K562 (cell line): Measurements from ENCODE around the gene MED20. TPM values are rescaled to one million over a fixed set of nuclear protein-coding genes. Genes with fewer than 3 reads are reported as not detected.
A peak's percentile ranks its signal among the peaks of the same experiment; 100 is the strongest.

Source experiments
- ARID1B ChIP-seq: fragments of 450-650 bp; IDR thresholded peaks from 2 replicates; pipeline ENCODE4 v1.6.1; 2016; ENCODE audit warnings: antibody characterized with exemption, mild to moderate bottlenecking, inconsistent platforms
- CBFA2T2 ChIP-seq: fragments of 450-650 bp; conservative IDR thresholded peaks from 2 replicates; pipeline ENCODE4 v1.6.1; 2017; ENCODE audit warnings: mild to moderate bottlenecking
- CBFA2T3 ChIP-seq: fragments of 450-650 bp; IDR thresholded peaks from 2 replicates; pipeline ENCODE4 v1.6.1; 2017
- CREB5 ChIP-seq: fragments of 250-450 bp; sonication (Bioruptor Pico); IDR thresholded peaks from 2 replicates; pipeline ENCODE4 v1.5.0; 2020; ENCODE audit warnings: mild to moderate bottlenecking
- CREM ChIP-seq: IDR thresholded peaks from 2 replicates; pipeline ENCODE4 v1.6.1; 2014; ENCODE audit warnings: antibody characterized with exemption, low read depth
- CXXC5 ChIP-seq: fragments of 250-450 bp; sonication (Bioruptor Pico); IDR thresholded peaks from 2 replicates; pipeline ENCODE4 v1.8.0; 2022; ENCODE audit warnings: inconsistent platforms, mild to moderate bottlenecking, moderate library complexity
- FOXJ2 ChIP-seq: fragments of 200-800 bp; sonication (Bioruptor generic); IDR thresholded peaks from 2 replicates; pipeline ENCODE4 v1.6.1; 2016; ENCODE audit warnings: missing genetic modification characterization, missing compliant biosample characterization
- GABPB1 ChIP-seq: sonication (generic); formaldehyde crosslinking; IDR thresholded peaks from 2 replicates; pipeline ENCODE4 v1.8.0; 2022; ENCODE audit warnings: mild to moderate bottlenecking, missing genetic modification reagents
- GATAD2A ChIP-seq: fragments of 450-650 bp; IDR thresholded peaks from 2 replicates; pipeline ENCODE4 v1.6.1; 2017
- HNRNPL ChIP-seq: fragments of 200-400 bp; formaldehyde crosslinking; IDR thresholded peaks from 2 replicates; pipeline ENCODE4 v1.6.1; 2017; ENCODE audit warnings: low read depth, mild to moderate bottlenecking, low read length
- JUN ChIP-seq, 2 experiments: sonication (generic) in 1 of 2; formaldehyde crosslinking in 1 of 2; IDR thresholded peaks; 2 replicates each; pipeline versions ENCODE4 v1.6.1 to v1.8.0; 2012 to 2022; ENCODE audit warnings: borderline replicate concordance in 2 of 2, mild to moderate bottlenecking in 2 of 2, improper control_type of control experiment in 1 of 2, low read depth in 1 of 2, low read length in 1 of 2, missing genetic modification reagents in 1 of 2
- MLLT1 ChIP-seq, 2 experiments: fragments of 450-650 bp; IDR thresholded peaks; 2 replicates each; pipeline ENCODE4 v1.6.1; 2016
- NBN ChIP-seq: fragments of 450-650 bp; IDR thresholded peaks from 2 replicates; pipeline ENCODE4 v1.6.1; 2016; ENCODE audit warnings: low read depth, mild to moderate bottlenecking
- NR2C1 ChIP-seq, 2 experiments: fragments of 450-650 bp; IDR thresholded peaks; 2 replicates each; pipeline ENCODE4 v1.6.1; 2017; ENCODE audit warnings: mild to moderate bottlenecking in 2 of 2, antibody characterized with exemption in 1 of 2, inconsistent platforms in 1 of 2, missing compliant biosample characterization in 1 of 2, missing genetic modification characterization in 1 of 2
- NR2C2 ChIP-seq, 2 experiments: fragments of 200-800 bp in 1 of 2; sonication (Bioruptor generic) in 1 of 2; sonication (generic) in 1 of 2; formaldehyde crosslinking in 1 of 2; IDR thresholded peaks; 2 replicates each; pipeline versions ENCODE4 v1.6.1 to v1.8.0; 2016 to 2022; ENCODE audit warnings: mild to moderate bottlenecking in 1 of 2, missing compliant biosample characterization in 1 of 2, missing genetic modification characterization in 1 of 2, missing genetic modification reagents in 1 of 2
- PHB ChIP-seq: fragments of 250-450 bp; sonication (Bioruptor Pico); IDR thresholded peaks from 2 replicates; pipeline ENCODE4 v1.5.0; 2021
- POLR2G ChIP-seq: fragments of 200-400 bp; formaldehyde crosslinking; IDR thresholded peaks from 2 replicates; pipeline ENCODE4 v1.6.1; 2017; ENCODE audit warnings: low read depth, mild to moderate bottlenecking, antibody characterized with exemption, low read length, moderate library complexity
- PYGO2 ChIP-seq: fragments of 450-650 bp; IDR thresholded peaks from 2 replicates; pipeline ENCODE4 v1.6.1; 2016; ENCODE audit warnings: mild to moderate bottlenecking, missing genetic modification characterization, moderate library complexity, missing compliant biosample characterization
- RNF2 ChIP-seq: sonication (generic); IDR thresholded peaks from 2 replicates; pipeline ENCODE4 v1.6.1; 2016
- SUPT5H ChIP-seq: fragments of 450-650 bp; IDR thresholded peaks from 2 replicates; pipeline ENCODE4 v1.6.1; 2016
- TAF9B ChIP-seq: fragments of 450-650 bp; IDR thresholded peaks from 2 replicates; pipeline ENCODE4 v1.6.1; 2018; ENCODE audit warnings: mild to moderate bottlenecking; ENCODE audit not compliant: partially characterized antibody
- TAL1 ChIP-seq: fragments of 450-650 bp; IDR thresholded peaks from 2 replicates; pipeline ENCODE4 v1.6.1; 2016; ENCODE audit warnings: mild to moderate bottlenecking
- TARDBP ChIP-seq: fragments of 450-650 bp; IDR thresholded peaks from 2 replicates; pipeline ENCODE4 v1.6.1; 2016
- ZNF263 ChIP-seq: sonication (generic); formaldehyde crosslinking; IDR thresholded peaks from 2 replicates; pipeline ENCODE4 v1.8.0; 2022; ENCODE audit warnings: mild to moderate bottlenecking, missing genetic modification reagents, borderline replicate concordance
- ZNF830 ChIP-seq: fragments of 250-450 bp; sonication (Bioruptor Pico); IDR thresholded peaks from 2 replicates; pipeline ENCODE4 v1.5.0; 2021; ENCODE audit warnings: mild to moderate bottlenecking
- polyA plus RNA-seq, 8 experiments: library from polyadenylated mRNA; depleted of rRNA in 4 of 8; stranded (reverse) in 5 of 8; unstranded in 3 of 8; fragments of >200 nt; fragmentation: Nextera tagmentation in 2 of 8; fragmentation: Illumina TruSeq in 1 of 8; extraction: Ambion mirVana in 2 of 8; extraction: Trizol in 1 of 8; gene quantifications; 2 replicates each; pipeline versions ENCODE4 v1.2.1 to v1.2.3, GENCODE V29; 2011 to 2014; ENCODE audit warnings: inconsistent platforms in 1 of 8, missing spikeins in 1 of 8
- total RNA-seq, 7 experiments: library from RNA; depleted of rRNA in 6 of 7; stranded (reverse); fragments of >200 nt in 6 of 7; fragmentation: Illumina TruSeq in 2 of 7; extraction: Trizol in 2 of 7; gene quantifications; 2 replicates each; pipeline versions ENCODE4 v1.2.1 to v1.2.3, GENCODE V29; 2011 to 2021; ENCODE audit warnings: low replicate concordance in 1 of 7
- TF ChIP-seq, protein P1 (sequence below), 2 experiments: fragments of 250-450 bp in 1 of 2; fragments of 450-650 bp in 1 of 2; sonication (Bioruptor Pico) in 1 of 2; IDR thresholded peaks; 2 replicates each; pipeline versions ENCODE4 v1.6.1 to v1.8.0; 2016 to 2021; ENCODE audit warnings: mild to moderate bottlenecking in 2 of 2, moderate library complexity in 2 of 2, missing compliant biosample characterization in 1 of 2, missing genetic modification characterization in 1 of 2

Gene MED20
- total and polyA plus RNA-seq, 9 of the 15 experiments (the other 6 are each of a cell fraction or from before 2014, with no cell fraction given), result 27.3 to 80.9 (median 46.0) TPM

DNA sequence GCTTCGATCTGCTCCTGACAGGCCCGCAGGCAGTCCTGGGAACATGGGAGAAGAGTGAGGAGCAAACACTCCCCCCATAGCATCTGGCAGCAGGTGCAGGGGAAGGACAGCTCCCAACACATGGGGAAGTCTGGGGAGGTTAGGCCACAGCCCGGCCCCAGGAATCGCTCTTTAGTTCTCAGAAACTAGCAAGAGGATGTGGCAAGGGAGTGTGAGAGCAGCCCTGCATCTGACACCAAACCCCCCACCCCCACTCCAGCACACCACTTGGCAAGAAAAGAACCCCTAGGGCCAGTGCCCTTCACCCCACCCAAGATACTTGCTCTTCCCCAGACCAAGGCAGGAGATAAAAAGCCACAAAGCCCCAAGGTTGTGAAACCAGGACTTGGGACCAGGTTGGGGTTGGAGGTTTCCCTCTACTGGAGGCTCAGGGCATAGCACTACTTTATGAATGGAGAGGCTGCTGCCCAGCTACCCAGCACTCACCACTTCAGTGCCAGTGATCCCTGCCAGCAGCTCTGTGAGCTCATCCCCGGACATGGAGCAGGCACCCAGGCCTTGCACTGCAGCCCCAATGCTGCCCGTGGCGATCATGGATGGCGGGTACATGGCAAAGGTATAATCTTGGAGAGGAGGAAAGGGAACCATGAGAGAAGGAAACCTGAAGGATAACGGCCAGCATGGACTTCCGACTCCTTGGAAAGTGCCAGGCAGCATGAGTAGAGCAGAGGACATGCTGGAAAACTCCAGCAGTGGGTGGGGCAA lies 15.3 kb upstream of the MED20 start (continued):
- TF ChIP-seq JUN (IDR thresholded peaks at IDR 0.05; ENCODE audit: borderline replicate concordance, low read depth, low read length) (no peak; the same call in 1 of the 2 replicates), JUN (CRISPR knock-in tag; IDR thresholded peaks at IDR 0.05; ENCODE audit: borderline replicate concordance) (peak; percentile 89; the same call in 1 of the 2 replicates), GABPB1 (CRISPR knock-in tag) (peak; percentile 72), NR2C1 (IDR thresholded peaks at IDR 0.05) (no peak), NR2C1 (tag; IDR thresholded peaks at IDR 0.05) (peak; percentile 68), CBFA2T3 (peak; percentile 85), TAF9B (no peak), SUPT5H (peak; percentile 16), CBFA2T2 (peak; percentile 66), CXXC5 (peak; percentile 51; the same call in 1 of the 2 replicates), POLR2G (peak; percentile 1; the same call in 1 of the 2 replicates), HNRNPL (peak; percentile 66; the same call in 1 of the 2 replicates), CREB5 (CRISPR knock-in tag) (no peak), PYGO2 (tag) (no peak; the same call in 1 of the 2 replicates), FOXJ2 (tag) (no peak), MLLT1 (IDR thresholded peaks at IDR 0.05) (peak in 1 of 2 experiments; percentile 93; a peak in 2 of 4 replicates), RNF2 (peak; percentile 94; the same call in 1 of the 2 replicates), PHB (CRISPR knock-in tag) (peak; percentile 30; the same call in 1 of the 2 replicates), ARID1B (peak; percentile 86), NBN (peak; percentile 89; the same call in 1 of the 2 replicates), NR2C2 (CRISPR knock-in tag; IDR thresholded peaks at IDR 0.05) (peak; percentile 77), NR2C2 (tag; IDR thresholded peaks at IDR 0.05) (peak; percentile 72; the same call in 1 of the 2 replicates), ZNF263 (peak; percentile 37; the same call in 1 of the 2 replicates), CREM (peak; percentile 54; the same call in 1 of the 2 replicates), TAL1 (peak; percentile 56), TARDBP (peak; percentile 36; the same call in 1 of the 2 replicates), ZNF830 (CRISPR knock-in tag) (0 out of 2 replicates have a peak, but pooled peaks have one; percentile 42), GATAD2A (0 out of 2 replicates have a peak, but pooled peaks have one; percentile 62)
- TF ChIP-seq, protein P1, sequence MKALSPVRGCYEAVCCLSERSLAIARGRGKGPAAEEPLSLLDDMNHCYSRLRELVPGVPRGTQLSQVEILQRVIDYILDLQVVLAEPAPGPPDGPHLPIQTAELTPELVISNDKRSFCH (CRISPR knock-in tag; IDR thresholded peaks at IDR 0.05), result no peak
- TF ChIP-seq, protein P1 (tag; IDR thresholded peaks at IDR 0.05), result peak; percentile 62
